ENCODE measurements around the gene ALG5.

ALG5 gene
- long read RNA-seq, donor 1, transcript ALG5-201 (10 exons, 1,154 nt): major isoform, 41 of 41 reads
- long read RNA-seq, donor 1, partial matches to known transcripts: 0 of 41 reads
- long read RNA-seq, donor 1, other reads (novel, unspliced or antisense): 0 of 41 reads
- long read RNA-seq, donor 2, transcript ALG5-201 (10 exons, 1,154 nt): major isoform, 28 of 29 reads
- long read RNA-seq, donor 2, partial matches to known transcripts: 0 of 29 reads
- long read RNA-seq, donor 2, other reads (novel, unspliced or antisense): 0 of 29 reads
- long read RNA-seq, donor 3, transcript ALG5-201 (10 exons, 1,154 nt): major isoform, 9 of 32 reads
- long read RNA-seq, donor 3, partial matches to known transcripts: 21 of 32 reads
- long read RNA-seq, donor 3, other reads (novel, unspliced or antisense): 0 of 32 reads
- long read RNA-seq, donor 4, transcript ALG5-201 (10 exons, 1,154 nt): major isoform, 26 of 30 reads
- long read RNA-seq, donor 4, partial matches to known transcripts: 0 of 30 reads
- long read RNA-seq, donor 4, other reads (novel, unspliced or antisense): 0 of 30 reads
- long read RNA-seq, donor 5, transcript ALG5-201 (10 exons, 1,154 nt): major isoform, 32 of 34 reads
- long read RNA-seq, donor 5, partial matches to known transcripts: 0 of 34 reads
- long read RNA-seq, donor 5, other reads (novel, unspliced or antisense): 0 of 34 reads
- long read RNA-seq, donor 6, transcript ALG5-201 (10 exons, 1,154 nt): major isoform, 23 of 24 reads
- long read RNA-seq, donor 6, partial matches to known transcripts: 0 of 24 reads
- long read RNA-seq, donor 6, other reads (novel, unspliced or antisense): 0 of 24 reads
- long read RNA-seq, donor 7, transcript ALG5-201 (10 exons, 1,154 nt): major isoform, 43 of 160 reads
- long read RNA-seq, donor 7, partial matches to known transcripts: 77 of 160 reads
- long read RNA-seq, donor 7, other reads (novel, unspliced or antisense): 39 of 160 reads
- long read RNA-seq, donor 8, transcript ALG5-201 (10 exons, 1,154 nt): major isoform, 35 of 38 reads
- long read RNA-seq, donor 8, partial matches to known transcripts: 0 of 38 reads
- long read RNA-seq, donor 8, other reads (novel, unspliced or antisense): 0 of 38 reads

- peak; percentile 92 for DNase-seq
These were observed at the start of gene ALG5 for GRCh38 chr13:36999054-36999714. ALG5 (minus strand) TSS chr13:36999340; CDS start chr13:36999300, 40 bp downstream.

- no peak for DNase-seq
These were observed 48.7 kb upstream of the ALG5 start for GRCh38 chr13:37047846-37048245.

GRCh38 chr13:37047032-37047431, 47.9 kb upstream of the ALG5 start:
- no peak for DNase-seq

GRCh38 chr13:37046062-37046461, 46.9 kb upstream of the ALG5 start:
- DNase-seq: no peak

- no peak for DNase-seq
These were observed 41.6 kb upstream of the ALG5 start for GRCh38 chr13:37040789-37041188.

- DNase-seq: no peak
These were observed 40.8 kb upstream of the ALG5 start for GRCh38 chr13:37039896-37040295.

- DNase-seq: no peak
These were observed 38.1 kb upstream of the ALG5 start for GRCh38 chr13:37037241-37037640.

- no peak for DNase-seq
These were observed 30.5 kb upstream of the ALG5 start for GRCh38 chr13:37029617-37030016.

GRCh38 chr13:37027639-37028038, 28.5 kb upstream of the ALG5 start:
- no peak for DNase-seq

GRCh38 chr13:37026771-37027170, 27.6 kb upstream of the ALG5 start:
- DNase-seq: no peak

- DNase-seq: no peak
These were observed 24.7 kb upstream of the ALG5 start for GRCh38 chr13:37023871-37024270.

- DNase-seq: no peak
These were observed 15.5 kb upstream of the ALG5 start for GRCh38 chr13:37014609-37015008.

- DNase-seq: no peak
These were observed 12.6 kb upstream of the ALG5 start for GRCh38 chr13:37011788-37012187.

GRCh38 chr13:37011002-37011401, 11.9 kb upstream of the ALG5 start:
- DNase-seq: no peak

- DNase-seq: no peak
These were observed 11.3 kb upstream of the ALG5 start for GRCh38 chr13:37010424-37010823.

- no peak for DNase-seq
These were observed 10.6 kb upstream of the ALG5 start for GRCh38 chr13:37009692-37010091.

GRCh38 chr13:37001921-37002250, 2.7 kb upstream of the ALG5 start:
- no peak for DNase-seq

GRCh38 chr13:36998624-36999041, 507 bp downstream of the ALG5 start:
- no peak for DNase-seq

- DNase-seq: no peak
These were observed 1.3 kb downstream of the ALG5 start for GRCh38 chr13:36997716-36998427.

GRCh38 chr13:36992362-36992761, 6.8 kb downstream of the ALG5 start:
- no peak for DNase-seq

GRCh38 chr13:36986462-36987240, 12.5 kb downstream of the ALG5 start:
- no peak for DNase-seq
